CD8-positive, alpha-beta memory T cell (primary cell): ENCODE measurements around the gene CRMP1. TPM values are rescaled to one million over a fixed set of nuclear protein-coding genes. Genes with fewer than 3 reads are reported as not detected.
A peak's percentile ranks its signal among the peaks of the same experiment; 100 is the strongest.

Experiments
- CTCF ChIA-PET: fragments of 350-600 bp; sonication (Branson Sonifier 250); formaldehyde crosslinking; loops from one replicate; lab custom pipeline; 2021; ENCODE audit warnings: antibody characterized with exemption; lab: Charles Lee
- POLR2A ChIA-PET: fragments of 350-600 bp; sonication (Branson Sonifier 250); formaldehyde crosslinking; loops from one replicate; lab custom pipeline; 2021; ENCODE audit warnings: antibody characterized with exemption; lab: Charles Lee
- DNase-seq, 5 donors: peaks; one replicate each; pipeline versions ENCODE4 v3.0.0 to v3.0.0-alpha.2; 2020 to 2022; ENCODE audit warnings: mixed read lengths in 1 of 5
- H3K27ac ChIP-seq: one replicate; pipeline ENCODE4 v1.7.0; 2013; ENCODE audit warnings: low read depth, mild to moderate bottlenecking, low read length, moderate library complexity
- H3K27me3 ChIP-seq: 2 replicates; pipeline ENCODE4 v1.7.0; 2013; ENCODE audit warnings: low read length, mild to moderate bottlenecking; ENCODE audit not compliant: insufficient read depth, poor library complexity, severe bottlenecking
- H3K36me3 ChIP-seq: 2 replicates; pipeline ENCODE4 v1.7.0; 2013; ENCODE audit warnings: mild to moderate bottlenecking, low read length, moderate library complexity; ENCODE audit not compliant: insufficient read depth
- H3K4me1 ChIP-seq: 2 replicates; pipeline ENCODE4 v1.7.0; 2013; ENCODE audit warnings: mild to moderate bottlenecking, low read length, moderate library complexity; ENCODE audit not compliant: insufficient read depth
- H3K4me3 ChIP-seq: 2 replicates; pipeline ENCODE4 v1.7.0; 2013; ENCODE audit warnings: mild to moderate bottlenecking, low read length
- H3K9me3 ChIP-seq: 2 replicates; pipeline ENCODE4 v1.7.0; 2013; ENCODE audit warnings: mild to moderate bottlenecking, low read length
- H3K27ac Mint-ChIP-seq, 8 donors: one replicate each; pipeline ENCODE4 v1.8.0; 2020 to 2021; ENCODE audit warnings: mixed read lengths in 8 of 8, mild to moderate bottlenecking in 6 of 8, inconsistent platforms in 3 of 8, moderate library complexity in 3 of 8
- H3K27me3 Mint-ChIP-seq, 2 donors: one replicate each; pipeline ENCODE4 v1.8.0; 2020 to 2021; ENCODE audit warnings: mixed read lengths in 2 of 2, mild to moderate bottlenecking in 1 of 2, moderate library complexity in 1 of 2
- H3K36me3 Mint-ChIP-seq, 3 donors: one replicate each; pipeline ENCODE4 v1.8.0; 2020 to 2021; ENCODE audit warnings: mixed read lengths in 3 of 3, inconsistent platforms in 1 of 3, mild to moderate bottlenecking in 1 of 3
- H3K4me1 Mint-ChIP-seq, 3 donors: one replicate each; pipeline ENCODE4 v1.8.0; 2020 to 2021; ENCODE audit warnings: mixed read lengths in 3 of 3, inconsistent platforms in 1 of 3, mild to moderate bottlenecking in 1 of 3
- H3K4me3 Mint-ChIP-seq, 7 donors: one replicate each; pipeline ENCODE4 v1.8.0; 2020 to 2021; ENCODE audit warnings: mixed read lengths in 7 of 7, mild to moderate bottlenecking in 6 of 7, moderate library complexity in 4 of 7, inconsistent platforms in 2 of 7
- H3K9me3 Mint-ChIP-seq, 5 donors: one replicate each; pipeline ENCODE4 v1.8.0; 2020 to 2022; ENCODE audit warnings: mixed read lengths in 5 of 5, mild to moderate bottlenecking in 3 of 5, moderate library complexity in 2 of 5, inconsistent platforms in 1 of 5
- polyA plus RNA-seq: library from polyadenylated mRNA; unstranded; fragments of 300-500 nt; fragmentation: Illumina TruSeq; gene quantifications from one replicate; pipeline ENCODE4 v1.2.3, GENCODE V29; 2021
- total RNA-seq, 2 experiments: library from RNA; stranded (reverse); gene quantifications; one replicate each; pipeline ENCODE4 v1.2.3, GENCODE V29; 2021

Gene CRMP1
- total and polyA plus RNA-seq, 3 experiments from 2014 or later: 0.10 TPM; not detected in 2

DNA sequence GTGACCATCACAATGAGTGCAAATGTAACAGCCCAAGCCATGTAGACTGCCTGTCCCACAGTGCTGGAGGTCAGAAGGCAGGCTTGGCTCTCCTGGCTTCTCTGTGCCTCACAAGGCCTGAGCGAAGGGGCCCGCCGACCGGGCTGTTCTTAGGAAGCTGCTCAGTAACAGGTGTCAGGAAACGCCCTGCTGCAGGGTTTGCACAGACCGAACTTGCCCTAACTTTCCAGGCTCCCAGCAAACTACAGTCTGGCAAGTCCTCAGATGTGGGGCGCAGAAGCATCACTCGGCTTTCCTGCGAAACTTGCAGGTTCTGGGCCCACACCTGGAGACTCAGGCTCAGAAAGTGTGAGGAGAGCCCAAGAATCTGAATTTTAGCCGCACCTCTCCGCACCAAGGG, 87.6 kb downstream of the CRMP1 start:
- Mint-ChIP-seq H3K36me3 (no peaks in the 10 kb centered on the region), H3K4me1 (no peaks in the 10 kb centered on the region), H3K27ac (no peak overlapping the region), H3K4me3 (no peak overlapping the region), H3K9me3 (no peaks in the 10 kb centered on the region), H3K27me3 (peaks cover 0 to 3% of the 10 kb centered on the region in 2 donors)
- no peak for DNase-seq
- H3K27me3 ChIP-seq: no peaks in the 10 kb centered on the region
- H3K9me3 ChIP-seq: no peaks in the 10 kb centered on the region
- ChIA-PET POLR2A (no interaction called here), CTCF (no interaction called here)
- H3K36me3 ChIP-seq: no peaks in the 10 kb centered on the region
- H3K4me3 ChIP-seq: no peak overlapping the region
- no peaks in the 10 kb centered on the region for H3K4me1 ChIP-seq
- no peak overlapping the region for H3K27ac ChIP-seq

DNA sequence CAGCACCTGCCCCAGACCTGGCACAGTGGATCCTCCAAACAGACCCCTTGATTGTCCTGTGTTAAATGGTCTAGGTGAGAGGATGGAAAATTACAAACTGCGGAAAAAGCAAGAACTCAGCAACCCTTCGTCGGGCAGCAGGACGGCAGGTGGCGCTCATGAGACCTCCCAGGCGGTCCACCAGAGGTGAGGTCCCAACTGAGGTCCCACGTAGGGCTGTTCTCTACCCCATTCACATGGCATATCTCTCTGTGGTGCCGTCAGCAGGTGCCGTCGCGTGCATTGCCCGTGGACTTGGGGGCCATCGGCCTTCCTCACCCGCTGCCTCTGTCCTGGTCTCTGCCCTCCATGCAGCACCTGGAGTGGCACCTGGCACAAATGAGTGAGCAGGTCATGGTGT, 88.2 kb downstream of the CRMP1 start:
- DNase-seq: no peak
- H3K9me3 ChIP-seq: no peaks in the 10 kb centered on the region
- no peaks in the 10 kb centered on the region for H3K4me1 Mint-ChIP-seq
- H3K9me3 Mint-ChIP-seq: no peaks in the 10 kb centered on the region
- no peaks in the 10 kb centered on the region for H3K36me3 Mint-ChIP-seq
- no peak overlapping the region for H3K4me3 ChIP-seq
- H3K27me3 Mint-ChIP-seq: peaks cover 0 to 3% of the 10 kb centered on the region in 2 donors
- peak overlapping the region in 2 of 8 donors; percentile 52 to 87 for H3K27ac Mint-ChIP-seq
- ChIA-PET CTCF (no interaction called here), POLR2A (no interaction called here)
- H3K4me3 Mint-ChIP-seq: no peak overlapping the region
- no peaks in the 10 kb centered on the region for H3K27me3 ChIP-seq
- H3K4me1 ChIP-seq: no peaks in the 10 kb centered on the region
- H3K36me3 ChIP-seq: no peaks in the 10 kb centered on the region
- no peak overlapping the region for H3K27ac ChIP-seq

DNA sequence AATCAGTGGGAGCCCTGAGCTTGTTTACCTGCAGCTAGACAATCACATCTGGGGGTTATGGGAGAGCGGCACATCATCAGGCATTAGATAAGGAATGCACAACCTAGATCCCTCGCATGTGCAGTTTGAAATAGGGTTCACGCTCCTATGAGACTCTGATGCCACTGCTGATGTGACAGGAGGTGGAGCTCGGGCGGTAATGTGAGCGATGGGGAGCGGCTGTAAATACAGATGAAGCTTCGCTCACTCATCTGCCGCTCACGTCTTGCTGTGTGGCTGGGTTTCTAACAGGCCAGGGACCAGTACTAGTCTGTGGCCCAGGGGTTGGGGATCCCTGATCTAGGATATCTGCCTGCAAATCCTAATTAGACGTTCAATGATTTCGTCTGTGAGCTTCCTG, 90.3 kb downstream of the CRMP1 start:
- Histone ChIP-seq H3K36me3 (no peaks in the 10 kb centered on the region), H3K9me3 (no peaks in the 10 kb centered on the region), H3K27ac (no peak overlapping the region), H3K4me1 (no peaks in the 10 kb centered on the region), H3K27me3 (no peaks in the 10 kb centered on the region), H3K4me3 (no peak overlapping the region)
- H3K4me3 Mint-ChIP-seq: no peak overlapping the region
- H3K36me3 Mint-ChIP-seq: no peaks in the 10 kb centered on the region
- CTCF ChIA-PET: no interaction called here
- H3K4me1 Mint-ChIP-seq: no peaks in the 10 kb centered on the region
- H3K27me3 Mint-ChIP-seq: peaks cover 0 to 3% of the 10 kb centered on the region in 2 donors
- H3K9me3 Mint-ChIP-seq: no peaks in the 10 kb centered on the region
- H3K27ac Mint-ChIP-seq: no peak overlapping the region
- POLR2A ChIA-PET: no interaction called here
- no peak for DNase-seq

DNA sequence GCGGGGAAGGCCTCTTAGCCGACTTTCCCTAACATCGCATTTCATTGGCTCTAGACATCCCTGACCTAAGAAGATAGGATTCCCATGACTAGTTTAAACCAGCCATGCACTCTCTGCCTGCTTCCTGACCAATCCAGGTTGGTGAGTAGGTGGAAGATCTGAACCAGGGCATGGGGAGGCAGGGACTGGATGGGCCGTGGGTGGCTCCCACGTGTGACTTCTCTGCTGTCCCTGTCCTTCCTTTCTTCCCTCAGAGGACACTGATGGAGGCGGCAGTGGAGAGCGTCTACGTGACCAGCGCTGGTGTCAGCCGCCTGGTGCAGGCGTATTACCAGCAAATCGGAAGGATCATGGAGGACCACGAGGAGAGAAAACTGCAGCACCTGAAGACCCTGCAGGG, 91.2 kb downstream of the CRMP1 start:
- H3K4me3 ChIP-seq: no peak overlapping the region
- Mint-ChIP-seq H3K36me3 (no peaks in the 10 kb centered on the region), H3K9me3 (no peaks in the 10 kb centered on the region), H3K4me1 (no peaks in the 10 kb centered on the region), H3K4me3 (no peak overlapping the region), H3K27ac (no peak overlapping the region), H3K27me3 (peaks cover 0 to 3% of the 10 kb centered on the region in 2 donors)
- H3K4me1 ChIP-seq: no peaks in the 10 kb centered on the region
- H3K27ac ChIP-seq: no peak overlapping the region
- H3K9me3 ChIP-seq: no peaks in the 10 kb centered on the region
- H3K27me3 ChIP-seq: no peaks in the 10 kb centered on the region
- H3K36me3 ChIP-seq: no peaks in the 10 kb centered on the region
- POLR2A ChIA-PET: no interaction called here
- DNase-seq: no peak
- CTCF ChIA-PET: no interaction called here

GRCh38 chr4:5800496-5800895, 92.4 kb downstream of the CRMP1 start:
- no peak overlapping the region for H3K4me3 ChIP-seq
- H3K27ac ChIP-seq: no peak overlapping the region
- H3K4me1 ChIP-seq: no peaks in the 10 kb centered on the region
- Mint-ChIP-seq H3K36me3 (no peaks in the 10 kb centered on the region), H3K4me1 (no peaks in the 10 kb centered on the region), H3K4me3 (no peak overlapping the region), H3K27ac (no peak overlapping the region), H3K9me3 (peaks cover 0 to 4% (median 0%) of the 10 kb centered on the region in 5 donors), H3K27me3 (peaks cover 0 to 3% of the 10 kb centered on the region in 2 donors)
- H3K9me3 ChIP-seq: no peaks in the 10 kb centered on the region
- ChIA-PET CTCF (no interaction called here), POLR2A (no interaction called here)
- DNase-seq: no peak
- no peaks in the 10 kb centered on the region for H3K36me3 ChIP-seq
- no peaks in the 10 kb centered on the region for H3K27me3 ChIP-seq

- Mint-ChIP-seq H3K9me3 (peaks cover 0 to 4% (median 0%) of the 10 kb centered on the region in 5 donors), H3K36me3 (no peaks in the 10 kb centered on the region), H3K27ac (no peak overlapping the region), H3K27me3 (peaks cover 0 to 3% of the 10 kb centered on the region in 2 donors), H3K4me3 (no peak overlapping the region), H3K4me1 (no peaks in the 10 kb centered on the region)
- Histone ChIP-seq H3K27ac (no peak overlapping the region), H3K27me3 (no peaks in the 10 kb centered on the region), H3K4me3 (no peak overlapping the region), H3K9me3 (no peaks in the 10 kb centered on the region), H3K36me3 (no peaks in the 10 kb centered on the region), H3K4me1 (no peaks in the 10 kb centered on the region)
- POLR2A ChIA-PET: no interaction called here
- DNase-seq: no peak
- CTCF ChIA-PET: no interaction called here
These were observed 93.5 kb downstream of the CRMP1 start for GRCh38 chr4:5799406-5799805.

DNA sequence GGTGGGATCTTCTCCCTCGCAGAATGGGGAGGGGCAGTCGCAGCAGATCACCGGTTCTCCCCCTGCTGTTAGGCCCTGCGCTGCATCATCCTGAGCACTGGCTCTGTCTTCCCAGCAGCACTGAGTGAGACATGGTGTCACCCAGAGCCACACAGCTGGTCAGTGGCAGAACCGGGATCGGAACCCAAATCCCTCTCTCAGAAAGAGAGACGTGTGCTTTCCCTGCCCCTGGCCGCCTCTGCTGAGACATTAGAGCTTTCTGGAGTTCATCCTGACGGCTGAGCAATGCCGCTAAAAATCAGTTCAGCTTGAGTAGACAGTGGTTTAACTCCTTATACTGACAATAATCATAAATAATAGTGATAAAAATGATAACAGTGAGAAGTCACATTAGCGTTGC, 93.9 kb downstream of the CRMP1 start:
- ChIA-PET CTCF (no interaction called here), POLR2A (no interaction called here)
- peaks cover 0 to 2% of the 10 kb centered on the region in 2 donors for H3K27me3 Mint-ChIP-seq
- Histone ChIP-seq H3K27me3 (no peaks in the 10 kb centered on the region), H3K4me1 (no peaks in the 10 kb centered on the region), H3K27ac (no peak overlapping the region), H3K36me3 (no peaks in the 10 kb centered on the region), H3K4me3 (no peak overlapping the region), H3K9me3 (no peaks in the 10 kb centered on the region)
- no peak for DNase-seq
- no peak overlapping the region for H3K4me3 Mint-ChIP-seq
- H3K9me3 Mint-ChIP-seq: peaks cover 0 to 4% (median 0%) of the 10 kb centered on the region in 5 donors
- no peak overlapping the region for H3K27ac Mint-ChIP-seq
- no peaks in the 10 kb centered on the region for H3K36me3 Mint-ChIP-seq
- H3K4me1 Mint-ChIP-seq: no peaks in the 10 kb centered on the region

GRCh38 chr4:5798462-5798861, 94.4 kb downstream of the CRMP1 start:
- CTCF ChIA-PET: no interaction called here
- H3K27me3 ChIP-seq: no peaks in the 10 kb centered on the region
- no peak for DNase-seq
- no peak overlapping the region for H3K27ac ChIP-seq
- no peak overlapping the region for H3K4me3 ChIP-seq
- peaks cover 0 to 1% of the 10 kb centered on the region in 2 donors for H3K27me3 Mint-ChIP-seq
- H3K36me3 Mint-ChIP-seq: no peaks in the 10 kb centered on the region
- no peak overlapping the region for H3K27ac Mint-ChIP-seq
- no peaks in the 10 kb centered on the region for H3K4me1 Mint-ChIP-seq
- H3K4me3 Mint-ChIP-seq: no peak overlapping the region
- H3K9me3 ChIP-seq: no peaks in the 10 kb centered on the region
- POLR2A ChIA-PET: no interaction called here
- H3K4me1 ChIP-seq: no peaks in the 10 kb centered on the region
- no peaks in the 10 kb centered on the region for H3K36me3 ChIP-seq
- H3K9me3 Mint-ChIP-seq: peaks cover 0 to 4% (median 0%) of the 10 kb centered on the region in 5 donors

DNA sequence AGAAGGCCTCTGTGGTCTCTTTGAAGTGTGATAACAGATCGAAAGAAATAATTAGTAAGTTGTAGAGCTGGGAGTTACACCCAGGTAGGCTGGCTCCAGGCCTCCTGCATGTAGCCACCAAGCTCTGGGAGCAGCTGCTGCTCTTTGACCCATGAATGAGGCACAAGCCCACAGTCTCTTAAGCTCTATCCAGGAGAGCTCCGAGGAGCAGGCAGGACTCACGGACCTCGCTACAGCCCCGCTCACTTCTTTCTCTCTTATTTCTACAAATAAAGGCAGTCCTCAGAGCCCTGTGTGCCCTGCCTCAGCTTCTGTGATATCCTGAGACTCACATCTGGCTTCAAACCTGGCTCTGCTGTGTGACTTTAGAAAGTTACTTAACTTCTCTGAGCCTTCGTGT, 95.0 kb downstream of the CRMP1 start:
- Mint-ChIP-seq H3K27me3 (peaks cover 0 to 1% of the 10 kb centered on the region in 2 donors), H3K36me3 (no peaks in the 10 kb centered on the region), H3K4me1 (no peaks in the 10 kb centered on the region), H3K9me3 (peaks cover 0 to 4% (median 0%) of the 10 kb centered on the region in 5 donors), H3K4me3 (no peak overlapping the region), H3K27ac (no peak overlapping the region)
- no peaks in the 10 kb centered on the region for H3K27me3 ChIP-seq
- ChIA-PET CTCF (no interaction called here), POLR2A (no interaction called here)
- no peaks in the 10 kb centered on the region for H3K9me3 ChIP-seq
- no peak overlapping the region for H3K27ac ChIP-seq
- no peak for DNase-seq
- no peaks in the 10 kb centered on the region for H3K4me1 ChIP-seq
- H3K4me3 ChIP-seq: no peak overlapping the region
- H3K36me3 ChIP-seq: no peaks in the 10 kb centered on the region
